ENCODE results near the gene MRPL19. TPM values are rescaled to one million over a fixed set of nuclear protein-coding genes. Genes with fewer than 3 reads are reported as not detected.

MRPL19 gene
- total and polyA plus RNA-seq, 2 of the 13 experiments (the other 11 are each of a cell fraction or from before 2014, with no cell fraction given) = 43.2 to 163 TPM

DNA sequence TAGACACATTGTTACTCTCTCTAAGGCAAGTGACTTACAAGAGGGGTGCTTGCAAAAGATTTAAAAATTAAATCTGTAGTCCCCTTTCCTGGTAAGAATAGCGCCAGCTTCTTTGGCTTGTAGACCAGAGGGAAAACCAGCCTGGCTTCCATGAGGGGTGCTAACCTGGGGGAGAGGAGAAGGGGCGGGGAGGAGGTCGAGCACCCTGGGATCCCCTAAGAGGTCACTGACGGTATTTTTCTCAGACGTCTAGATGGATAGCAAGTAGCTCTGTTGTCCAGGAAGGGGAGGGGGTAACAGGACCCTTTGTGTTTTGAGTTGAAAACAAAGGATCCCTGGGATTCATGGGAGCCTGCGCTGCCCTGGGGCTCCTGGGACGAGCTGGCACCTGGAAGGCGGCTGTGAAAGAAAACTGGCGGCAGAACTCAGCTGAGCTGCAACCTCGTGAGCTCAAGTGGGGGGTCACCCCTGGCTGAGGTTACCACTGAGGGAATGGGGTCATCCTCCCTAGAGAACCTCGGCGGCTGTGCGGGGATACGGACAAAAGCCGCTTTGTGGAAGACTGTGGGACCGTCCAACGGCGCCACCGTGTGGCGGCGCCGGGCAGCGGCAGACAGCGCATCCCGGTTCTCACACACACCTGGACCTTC lies 37.8 kb upstream of the MRPL19 start (continued):
- TF ChIP-seq, protein P1, sequence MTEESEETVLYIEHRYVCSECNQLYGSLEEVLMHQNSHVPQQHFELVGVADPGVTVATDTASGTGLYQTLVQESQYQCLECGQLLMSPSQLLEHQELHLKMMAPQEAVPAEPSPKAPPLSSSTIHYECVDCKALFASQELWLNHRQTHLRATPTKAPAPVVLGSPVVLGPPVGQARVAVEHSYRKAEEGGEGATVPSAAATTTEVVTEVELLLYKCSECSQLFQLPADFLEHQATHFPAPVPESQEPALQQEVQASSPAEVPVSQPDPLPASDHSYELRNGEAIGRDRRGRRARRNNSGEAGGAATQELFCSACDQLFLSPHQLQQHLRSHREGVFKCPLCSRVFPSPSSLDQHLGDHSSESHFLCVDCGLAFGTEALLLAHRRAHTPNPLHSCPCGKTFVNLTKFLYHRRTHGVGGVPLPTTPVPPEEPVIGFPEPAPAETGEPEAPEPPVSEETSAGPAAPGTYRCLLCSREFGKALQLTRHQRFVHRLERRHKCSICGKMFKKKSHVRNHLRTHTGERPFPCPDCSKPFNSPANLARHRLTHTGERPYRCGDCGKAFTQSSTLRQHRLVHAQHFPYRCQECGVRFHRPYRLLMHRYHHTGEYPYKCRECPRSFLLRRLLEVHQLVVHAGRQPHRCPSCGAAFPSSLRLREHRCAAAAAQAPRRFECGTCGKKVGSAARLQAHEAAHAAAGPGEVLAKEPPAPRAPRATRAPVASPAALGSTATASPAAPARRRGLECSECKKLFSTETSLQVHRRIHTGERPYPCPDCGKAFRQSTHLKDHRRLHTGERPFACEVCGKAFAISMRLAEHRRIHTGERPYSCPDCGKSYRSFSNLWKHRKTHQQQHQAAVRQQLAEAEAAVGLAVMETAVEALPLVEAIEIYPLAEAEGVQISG (CRISPR knock-in tag; IDR thresholded peaks at IDR 0.05) = peak; percentile 70
- TF ChIP-seq ZNF558 (CRISPR knock-in tag; IDR thresholded peaks at IDR 0.05; ENCODE audit: borderline replicate concordance) = no peak
- TF ChIP-seq SMC3 (IDR thresholded peaks at IDR 0.05; ENCODE audit: low read length) = peak; percentile 86; the same call in 1 of the 2 replicates
- TF ChIP-seq, protein P2, sequence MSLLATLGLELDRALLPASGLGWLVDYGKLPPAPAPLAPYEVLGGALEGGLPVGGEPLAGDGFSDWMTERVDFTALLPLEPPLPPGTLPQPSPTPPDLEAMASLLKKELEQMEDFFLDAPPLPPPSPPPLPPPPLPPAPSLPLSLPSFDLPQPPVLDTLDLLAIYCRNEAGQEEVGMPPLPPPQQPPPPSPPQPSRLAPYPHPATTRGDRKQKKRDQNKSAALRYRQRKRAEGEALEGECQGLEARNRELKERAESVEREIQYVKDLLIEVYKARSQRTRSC (CRISPR knock-in tag; IDR thresholded peaks at IDR 0.05; ENCODE audit: low read depth) = 0 out of 2 replicates have a peak, but pooled peaks have one; percentile 28
- TF ChIP-seq, protein P3, sequence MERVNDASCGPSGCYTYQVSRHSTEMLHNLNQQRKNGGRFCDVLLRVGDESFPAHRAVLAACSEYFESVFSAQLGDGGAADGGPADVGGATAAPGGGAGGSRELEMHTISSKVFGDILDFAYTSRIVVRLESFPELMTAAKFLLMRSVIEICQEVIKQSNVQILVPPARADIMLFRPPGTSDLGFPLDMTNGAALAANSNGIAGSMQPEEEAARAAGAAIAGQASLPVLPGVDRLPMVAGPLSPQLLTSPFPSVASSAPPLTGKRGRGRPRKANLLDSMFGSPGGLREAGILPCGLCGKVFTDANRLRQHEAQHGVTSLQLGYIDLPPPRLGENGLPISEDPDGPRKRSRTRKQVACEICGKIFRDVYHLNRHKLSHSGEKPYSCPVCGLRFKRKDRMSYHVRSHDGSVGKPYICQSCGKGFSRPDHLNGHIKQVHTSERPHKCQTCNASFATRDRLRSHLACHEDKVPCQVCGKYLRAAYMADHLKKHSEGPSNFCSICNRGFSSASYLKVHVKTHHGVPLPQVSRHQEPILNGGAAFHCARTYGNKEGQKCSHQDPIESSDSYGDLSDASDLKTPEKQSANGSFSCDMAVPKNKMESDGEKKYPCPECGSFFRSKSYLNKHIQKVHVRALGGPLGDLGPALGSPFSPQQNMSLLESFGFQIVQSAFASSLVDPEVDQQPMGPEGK (CRISPR knock-in tag; IDR thresholded peaks at IDR 0.05) = peak; percentile 68; the same call in 1 of the 2 replicates
- TF ChIP-seq ZNF619 (CRISPR knock-in tag; IDR thresholded peaks at IDR 0.05) = 0 out of 2 replicates have a peak, but pooled peaks have one; percentile 71
- TF ChIP-seq GATAD2A (CRISPR knock-in tag; IDR thresholded peaks at IDR 0.05) = peak; percentile 52
- TF ChIP-seq, protein P4, sequence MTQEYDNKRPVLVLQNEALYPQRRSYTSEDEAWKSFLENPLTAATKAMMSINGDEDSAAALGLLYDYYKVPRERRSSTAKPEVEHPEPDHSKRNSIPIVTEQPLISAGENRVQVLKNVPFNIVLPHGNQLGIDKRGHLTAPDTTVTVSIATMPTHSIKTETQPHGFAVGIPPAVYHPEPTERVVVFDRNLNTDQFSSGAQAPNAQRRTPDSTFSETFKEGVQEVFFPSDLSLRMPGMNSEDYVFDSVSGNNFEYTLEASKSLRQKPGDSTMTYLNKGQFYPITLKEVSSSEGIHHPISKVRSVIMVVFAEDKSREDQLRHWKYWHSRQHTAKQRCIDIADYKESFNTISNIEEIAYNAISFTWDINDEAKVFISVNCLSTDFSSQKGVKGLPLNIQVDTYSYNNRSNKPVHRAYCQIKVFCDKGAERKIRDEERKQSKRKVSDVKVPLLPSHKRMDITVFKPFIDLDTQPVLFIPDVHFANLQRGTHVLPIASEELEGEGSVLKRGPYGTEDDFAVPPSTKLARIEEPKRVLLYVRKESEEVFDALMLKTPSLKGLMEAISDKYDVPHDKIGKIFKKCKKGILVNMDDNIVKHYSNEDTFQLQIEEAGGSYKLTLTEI (CRISPR knock-in tag; conservative IDR thresholded peaks at IDR 0.05) = no peak
- TF ChIP-seq, protein P5, sequence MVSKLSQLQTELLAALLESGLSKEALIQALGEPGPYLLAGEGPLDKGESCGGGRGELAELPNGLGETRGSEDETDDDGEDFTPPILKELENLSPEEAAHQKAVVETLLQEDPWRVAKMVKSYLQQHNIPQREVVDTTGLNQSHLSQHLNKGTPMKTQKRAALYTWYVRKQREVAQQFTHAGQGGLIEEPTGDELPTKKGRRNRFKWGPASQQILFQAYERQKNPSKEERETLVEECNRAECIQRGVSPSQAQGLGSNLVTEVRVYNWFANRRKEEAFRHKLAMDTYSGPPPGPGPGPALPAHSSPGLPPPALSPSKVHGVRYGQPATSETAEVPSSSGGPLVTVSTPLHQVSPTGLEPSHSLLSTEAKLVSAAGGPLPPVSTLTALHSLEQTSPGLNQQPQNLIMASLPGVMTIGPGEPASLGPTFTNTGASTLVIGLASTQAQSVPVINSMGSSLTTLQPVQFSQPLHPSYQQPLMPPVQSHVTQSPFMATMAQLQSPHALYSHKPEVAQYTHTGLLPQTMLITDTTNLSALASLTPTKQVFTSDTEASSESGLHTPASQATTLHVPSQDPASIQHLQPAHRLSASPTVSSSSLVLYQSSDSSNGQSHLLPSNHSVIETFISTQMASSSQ (IDR thresholded peaks at IDR 0.05; ENCODE audit: low read depth) = no peak
- TF ChIP-seq, protein P5 (CRISPR knock-in tag; IDR thresholded peaks at IDR 0.05; ENCODE audit: borderline replicate concordance) = peak; percentile 59; the same call in 1 of the 2 replicates
- TF ChIP-seq THYN1 (CRISPR knock-in tag; IDR thresholded peaks at IDR 0.05; ENCODE audit: borderline replicate concordance, low read depth) = no peak
- peak; percentile 45 for TF ChIP-seq HDAC1 (CRISPR knock-in tag; IDR thresholded peaks at IDR 0.05)

All from HepG2 (cell line).